Measurements from ENCODE around the gene CSK.

Gene CSK

GRCh38 chr15:74788042-74788682, 6.3 kb downstream of the CSK start:
- DNase-seq = no peak

- DNase-seq = no peak
Observed at GRCh38 chr15:74788683-74789151, 6.8 kb downstream of the CSK start.

- no peak for DNase-seq
Observed at GRCh38 chr15:74789171-74789631, 7.3 kb downstream of the CSK start.

- DNase-seq = no peak
Observed at GRCh38 chr15:74789741-74790079, 7.8 kb downstream of the CSK start.

GRCh38 chr15:74790080-74790916, 8.4 kb downstream of the CSK start:
- no peak for DNase-seq

- no peak for DNase-seq
Observed at GRCh38 chr15:74791007-74791406, 9.1 kb downstream of the CSK start.

GRCh38 chr15:74791667-74792066, 9.8 kb downstream of the CSK start:
- no peak for DNase-seq

GRCh38 chr15:74792227-74793016, 10.5 kb downstream of the CSK start:
- DNase-seq = no peak

- DNase-seq = no peak
Observed at GRCh38 chr15:74793135-74794028, 11.5 kb downstream of the CSK start.

GRCh38 chr15:74794248-74794969, 12.5 kb downstream of the CSK start:
- no peak for DNase-seq

- DNase-seq = no peak
Observed at GRCh38 chr15:74794970-74795349, 13.1 kb downstream of the CSK start.

GRCh38 chr15:74795966-74796625, 14.2 kb downstream of the CSK start:
- no peak for DNase-seq

- no peak for DNase-seq
Observed at GRCh38 chr15:74798388-74799254, 16.7 kb downstream of the CSK start.

- DNase-seq = no peak
Observed at GRCh38 chr15:74799255-74799855, 17.5 kb downstream of the CSK start.

- DNase-seq = peak; percentile 36
Observed at GRCh38 chr15:74799856-74800558, 18.1 kb downstream of the CSK start.

- no peak for DNase-seq
Observed at GRCh38 chr15:74800559-74801094, 18.7 kb downstream of the CSK start.

- DNase-seq = no peak
Observed at GRCh38 chr15:74801311-74801997, 19.6 kb downstream of the CSK start.

- DNase-seq = no peak
Observed at GRCh38 chr15:74802290-74802689, 20.4 kb downstream of the CSK start.
